Psoas muscle (tissue), 8 donors: ENCODE results near the gene ASAP3. TPM values are rescaled to one million over a fixed set of nuclear protein-coding genes. Genes with fewer than 3 reads are reported as not detected.

Experiments used
- ATAC-seq, 4 donors: fragments of 200-7000 bp; cut with Tn5 transposase; one replicate each; pipeline ENCODE4 v1.9.1; 2020; ENCODE audit warnings: moderate library complexity in 3 of 4, mild to moderate bottlenecking in 2 of 4
- DNase-seq, 2 donors: peaks; one replicate each; pipeline ENCODE4 v3.0.0-alpha.2; 2020
- H3K27ac ChIP-seq: fragments of 200-600 bp; one replicate; pipeline ENCODE4 v1.8.0; 2022
- H3K27me3 ChIP-seq, 3 donors: fragments of 200-600 bp in 1 of 3; one replicate each; pipeline versions ENCODE4 v1.6.1 to v1.8.0; 2013 to 2022; ENCODE audit warnings: low read length in 2 of 3, mild to moderate bottlenecking in 2 of 3, moderate library complexity in 1 of 3; ENCODE audit not compliant: insufficient read depth in 3 of 3
- H3K36me3 ChIP-seq, 2 donors: fragments of 200-600 bp in 1 of 2; one replicate each; pipeline versions ENCODE4 v1.6.1 to v1.8.0; 2013 to 2022; ENCODE audit warnings: low read depth in 1 of 2, mild to moderate bottlenecking in 1 of 2, moderate library complexity in 1 of 2; ENCODE audit not compliant: insufficient read depth in 1 of 2
- H3K4me1 ChIP-seq: fragments of 200-600 bp; one replicate; pipeline ENCODE4 v1.8.0; 2022
- H3K4me3 ChIP-seq: fragments of 200-600 bp; one replicate; pipeline ENCODE4 v1.8.0; 2022; ENCODE audit warnings: mild to moderate bottlenecking
- H3K9me3 ChIP-seq: fragments of 200-600 bp; one replicate; pipeline ENCODE4 v1.8.0; 2022
- WGBS, 3 donors: extraction: QIAGEN DNeasy Blood & Tissue Kit; methylation state at CpG; one replicate each; pipeline versions ENCODE4 v1.1.6 to v1.1.7; 2013; 5-methylcytosine and 5-hydroxymethylcytosine counted together
- intact Hi-C, 2 donors: fragments of 100-400 bp; cut with DNase I; formaldehyde crosslinking; loops; one replicate each; pipeline versions ENCODE4 v1.11.0 to v1.14.2; 2022
- polyA plus RNA-seq, 3 donors: library from polyadenylated mRNA; stranded (reverse); fragments of 200-250 nt; gene quantifications; one replicate each; pipeline ENCODE4 v1.2.3, GENCODE V29; 2013
- total RNA-seq, 4 donors: library from RNA; stranded (reverse); fragmentation: NEBNext Ultra II Directional in 2 of 4; extraction: Animal tissue kit (Norgen Biotek cat#: 25700) in 2 of 4; gene quantifications; one replicate each; pipeline versions ENCODE4 v1.2.1 to v1.2.4, GENCODE V29; 2021 to 2023
- TF ChIP-seq, protein P1 (sequence below): fragments of 200-600 bp; IDR thresholded peaks from one replicate; pipeline ENCODE4 v1.8.0; 2022; ENCODE audit warnings: antibody characterized with exemption
- donor health status: healthy with polysubstance abuse.
- donor health status: DM: no; HTN: no; CAD: no; lungs with moderate emphysema.
- donor health status: Bipolar disorder and iron deficiency.
- donor health status: healthy.
- donor health status: DM: yes; HTN: yes; CAD: no.
- donor health status: DM: no; HTN: no; CAD: no.
- donor health status: DM: no; HTN: no; CAD: no.
- donor health status: DM: yes; HTN: yes; CAD: no.

Gene ASAP3
- total and polyA plus RNA-seq, 7 donors, result 13.3 to 68.0 (median 45.7) TPM

DNA sequence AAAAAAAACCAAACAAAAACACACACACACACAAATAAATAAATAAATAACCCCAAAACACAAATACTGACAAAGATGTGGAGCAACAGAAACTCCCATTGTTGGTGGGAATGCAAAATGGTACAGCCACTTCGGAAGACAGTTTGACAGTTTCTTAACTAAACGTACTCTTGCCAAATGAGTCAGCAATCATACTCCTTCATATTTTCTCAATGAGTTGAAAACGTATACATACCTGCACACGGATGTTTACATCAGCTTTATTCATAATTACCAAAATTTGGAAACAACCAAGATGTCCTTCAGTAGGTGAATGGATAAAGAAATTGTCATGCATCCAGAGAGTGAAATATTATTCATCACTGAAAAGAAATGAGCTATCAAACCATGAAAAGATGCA lies 23.5 kb downstream of the ASAP3 start:
- DNase-seq (no peak), ATAC-seq (no peak)
- TF ChIP-seq, protein P1, sequence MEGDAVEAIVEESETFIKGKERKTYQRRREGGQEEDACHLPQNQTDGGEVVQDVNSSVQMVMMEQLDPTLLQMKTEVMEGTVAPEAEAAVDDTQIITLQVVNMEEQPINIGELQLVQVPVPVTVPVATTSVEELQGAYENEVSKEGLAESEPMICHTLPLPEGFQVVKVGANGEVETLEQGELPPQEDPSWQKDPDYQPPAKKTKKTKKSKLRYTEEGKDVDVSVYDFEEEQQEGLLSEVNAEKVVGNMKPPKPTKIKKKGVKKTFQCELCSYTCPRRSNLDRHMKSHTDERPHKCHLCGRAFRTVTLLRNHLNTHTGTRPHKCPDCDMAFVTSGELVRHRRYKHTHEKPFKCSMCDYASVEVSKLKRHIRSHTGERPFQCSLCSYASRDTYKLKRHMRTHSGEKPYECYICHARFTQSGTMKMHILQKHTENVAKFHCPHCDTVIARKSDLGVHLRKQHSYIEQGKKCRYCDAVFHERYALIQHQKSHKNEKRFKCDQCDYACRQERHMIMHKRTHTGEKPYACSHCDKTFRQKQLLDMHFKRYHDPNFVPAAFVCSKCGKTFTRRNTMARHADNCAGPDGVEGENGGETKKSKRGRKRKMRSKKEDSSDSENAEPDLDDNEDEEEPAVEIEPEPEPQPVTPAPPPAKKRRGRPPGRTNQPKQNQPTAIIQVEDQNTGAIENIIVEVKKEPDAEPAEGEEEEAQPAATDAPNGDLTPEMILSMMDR, result no peak
- Histone ChIP-seq H3K27ac (no peak overlapping the region), H3K4me3 (no peak overlapping the region), H3K27me3 (no peaks in the 10 kb centered on the region), H3K36me3 (peaks cover 0 to 5% of the 10 kb centered on the region in 2 donors), H3K4me1 (peaks cover 11% of the 10 kb centered on the region), H3K9me3 (no peaks in the 10 kb centered on the region)
- intact Hi-C loops, result no loop called here
- WGBS, 3 donors, result 92 to 96% (median 94%) methylated on average over 4 of the region's 4 CpGs

DNA sequence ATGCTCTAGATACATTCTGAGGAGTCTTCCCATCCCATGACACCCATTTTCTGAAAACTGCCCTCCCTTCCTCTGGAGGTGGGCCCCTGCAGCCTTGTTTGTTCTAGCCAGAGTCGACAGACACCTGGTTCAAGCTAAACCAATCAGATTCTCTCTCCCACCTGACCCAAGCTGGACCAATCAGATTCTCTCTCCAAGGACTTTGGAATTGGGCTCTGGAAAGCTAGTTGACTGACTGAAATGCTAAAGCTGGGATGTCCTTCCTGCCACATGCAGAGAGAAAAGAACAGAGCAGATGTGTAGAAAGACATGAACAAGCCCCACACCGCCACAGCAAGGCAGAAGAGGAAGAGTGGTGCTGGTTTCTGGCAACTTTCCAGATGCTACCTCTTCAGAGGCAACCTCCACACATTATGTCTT lies 24.6 kb downstream of the ASAP3 start:
- DNase-seq (no peak), ATAC-seq (peak in 1 of 4 donors; percentile 9)
- Histone ChIP-seq H3K4me3 (no peak overlapping the region), H3K9me3 (no peaks in the 10 kb centered on the region), H3K4me1 (peaks cover 11% of the 10 kb centered on the region), H3K36me3 (peaks cover 0 to 16% of the 10 kb centered on the region in 2 donors), H3K27ac (no peak overlapping the region), H3K27me3 (no peaks in the 10 kb centered on the region)
- TF ChIP-seq, protein P1, result no peak
- 58 to 77% (median 71%) methylated on average over 2 of the region's 2 CpGs for WGBS, 3 donors
- intact Hi-C loops, result no loop called here

DNA sequence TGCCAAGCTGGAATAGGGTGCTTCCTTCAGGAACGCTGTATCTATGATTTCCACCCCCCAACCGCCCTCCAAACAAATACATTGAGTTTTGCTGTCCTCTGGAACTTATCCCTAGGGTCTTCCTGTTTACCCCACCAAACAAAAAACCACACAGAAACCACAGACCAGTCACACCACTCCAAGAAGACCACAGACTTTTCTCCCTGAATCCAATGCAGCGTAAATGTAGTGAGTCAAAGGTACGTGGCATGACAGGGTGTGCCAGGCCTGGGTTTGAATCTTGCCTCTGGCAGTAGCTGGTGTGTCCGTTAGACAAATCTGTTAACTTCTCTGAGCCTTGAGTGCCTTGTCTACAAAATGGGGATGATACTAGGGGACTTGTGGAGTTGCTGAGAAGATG lies 27.8 kb downstream of the ASAP3 start:
- intact Hi-C loops, result no loop called here
- no peak overlapping the region for H3K27ac ChIP-seq
- no peak overlapping the region for H3K4me3 ChIP-seq
- DNase-seq, result no peak
- H3K9me3 ChIP-seq, result no peaks in the 10 kb centered on the region
- TF ChIP-seq, protein P1, result no peak
- ATAC-seq, result no peak
- peaks cover 0 to 20% of the 10 kb centered on the region in 2 donors for H3K36me3 ChIP-seq
- no peaks in the 10 kb centered on the region for H3K27me3 ChIP-seq
- WGBS, 3 donors, result 90 to 93% (median 91%) methylated on average over 5 of the region's 5 CpGs
- peaks cover 33% of the 10 kb centered on the region for H3K4me1 ChIP-seq

DNA sequence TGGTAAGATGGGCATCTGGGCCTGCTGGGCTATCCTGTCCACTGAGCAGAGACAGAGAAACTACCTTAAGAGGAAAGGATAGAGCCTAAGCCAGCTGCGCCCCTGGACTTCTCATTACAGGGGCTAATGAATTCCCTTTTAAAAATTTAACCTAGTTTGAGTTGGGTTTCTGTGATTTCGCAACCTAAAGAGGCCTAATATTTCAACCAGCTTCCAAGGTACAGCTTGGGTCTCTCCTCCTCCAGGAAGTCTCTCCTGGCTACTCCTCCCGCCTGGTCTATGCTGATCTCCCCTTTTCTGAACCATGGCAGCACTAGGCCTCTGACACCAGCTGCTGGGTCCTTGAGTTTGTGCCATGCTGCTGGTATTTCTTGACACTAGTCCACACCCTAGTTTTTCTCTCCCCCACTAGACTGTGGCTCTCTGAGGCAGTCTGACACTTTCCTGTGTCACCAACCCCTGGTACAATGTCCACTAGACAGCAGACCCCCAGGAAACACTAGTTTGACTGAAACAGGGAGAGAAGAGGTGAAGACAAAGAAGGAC lies 30.5 kb downstream of the ASAP3 start:
- Histone ChIP-seq H3K4me3 (no peak overlapping the region), H3K4me1 (peaks cover 34% of the 10 kb centered on the region), H3K36me3 (peaks cover 0 to 37% of the 10 kb centered on the region in 2 donors), H3K27ac (no peak overlapping the region), H3K27me3 (no peaks in the 10 kb centered on the region), H3K9me3 (no peaks in the 10 kb centered on the region)
- whole genome bisulfite sequencing, 3 donors, result 82 to 100% (median 88%) methylated on average over 3 of the region's 3 CpGs
- TF ChIP-seq, protein P1, result no peak
- ATAC-seq (no peak), DNase-seq (no peak)
- intact Hi-C loops, result no loop called here

DNA sequence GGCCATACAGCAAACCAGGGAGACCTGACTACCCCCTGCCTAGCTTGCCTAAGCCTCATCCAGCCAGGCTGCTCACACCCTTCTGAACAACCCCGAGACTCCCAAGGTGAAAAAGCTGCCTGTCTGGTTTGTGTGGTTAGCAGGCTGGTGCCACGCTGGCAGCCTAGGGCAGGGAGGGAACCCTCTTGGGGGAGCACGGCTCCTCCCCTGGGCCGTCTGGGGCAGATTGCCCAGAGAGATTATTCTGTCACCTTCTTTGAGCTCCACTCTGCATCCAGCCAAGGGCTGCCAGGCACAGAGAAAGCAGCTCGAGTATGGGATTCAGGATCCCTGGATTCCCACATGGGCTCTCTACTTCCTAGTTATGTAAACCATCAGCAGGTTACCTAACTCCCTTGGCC lies 32.0 kb downstream of the ASAP3 start:
- peak; percentile 78 to 86 (median 82) for ATAC-seq
- H3K9me3 ChIP-seq, result no peaks in the 10 kb centered on the region
- H3K4me3 ChIP-seq, result no peak overlapping the region
- WGBS, 3 donors, result 20 to 37% (median 34%) methylated on average over 5 of the region's 5 CpGs
- peaks cover 23% of the 10 kb centered on the region for H3K4me1 ChIP-seq
- DNase-seq, result peak; percentile 52 to 80
- peak overlapping the region; percentile 4 for H3K27ac ChIP-seq
- intact Hi-C loops, result no loop called here
- TF ChIP-seq, protein P1, result no peak
- no peaks in the 10 kb centered on the region for H3K27me3 ChIP-seq
- H3K36me3 ChIP-seq, result peaks cover 0 to 42% of the 10 kb centered on the region in 2 donors
